ENCODE results near the gene PPM1B.
"Not testable (repeated sequence)": the region's sequence is repeated elsewhere in the genome, so short reads cannot be mapped to it uniquely, and the experiment has no call there.

Gene PPM1B

GRCh38 chr2:44168681-44169154, at the start of gene PPM1B:
PPM1B (plus strand) TSS chr2:44168875; CDS start chr2:44201200, 32,325 bp downstream.
- Histone ChIP-seq H3K4me1 (ENCODE audit: insufficient read depth, low read length) (no peaks in the 10 kb centered on the region; the same call in 1 of the 2 replicates), H3K9ac (ENCODE audit: low read depth, low read length) (peak within 1 kb of the TSS; percentile 89), H3K9me3 (ENCODE audit: control insufficient read depth, insufficient read depth, low read length) (peaks cover 5% of the 10 kb centered on the region; the same call in 1 of the 2 replicates), H3K36me3 (ENCODE audit: insufficient read depth, low read length) (no peaks in the 10 kb centered on the region)

DNA sequence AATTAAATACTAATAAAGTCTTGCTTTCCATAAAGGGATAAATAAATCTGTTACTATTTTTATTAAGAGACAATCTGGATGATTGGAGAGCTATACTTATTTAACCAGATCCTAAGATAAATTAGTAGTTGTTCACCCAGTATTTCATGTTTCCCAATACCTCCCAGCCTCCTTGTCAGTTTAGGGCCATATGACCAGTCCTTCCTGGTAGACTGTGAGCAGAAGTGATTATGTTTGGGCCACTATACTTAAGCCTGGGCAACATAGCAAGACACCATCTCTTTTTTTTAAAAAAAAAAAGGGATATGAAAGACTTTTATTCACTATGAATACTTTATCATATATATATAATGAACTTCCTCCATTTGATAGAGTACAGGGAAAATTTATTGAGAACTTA, 48.8 kb upstream of the PPM1B start:
- H3K36me3 ChIP-seq (ENCODE audit: insufficient read depth, low read length), result no peaks in the 10 kb centered on the region
- H3K9me3 ChIP-seq (ENCODE audit: control insufficient read depth, insufficient read depth, low read length), result no peaks in the 10 kb centered on the region
- H3K4me1 ChIP-seq (ENCODE audit: insufficient read depth, low read length), result no peaks in the 10 kb centered on the region; the same call in 1 of the 2 replicates
- H3K9ac ChIP-seq (ENCODE audit: low read depth, low read length), result no peak overlapping the region

DNA sequence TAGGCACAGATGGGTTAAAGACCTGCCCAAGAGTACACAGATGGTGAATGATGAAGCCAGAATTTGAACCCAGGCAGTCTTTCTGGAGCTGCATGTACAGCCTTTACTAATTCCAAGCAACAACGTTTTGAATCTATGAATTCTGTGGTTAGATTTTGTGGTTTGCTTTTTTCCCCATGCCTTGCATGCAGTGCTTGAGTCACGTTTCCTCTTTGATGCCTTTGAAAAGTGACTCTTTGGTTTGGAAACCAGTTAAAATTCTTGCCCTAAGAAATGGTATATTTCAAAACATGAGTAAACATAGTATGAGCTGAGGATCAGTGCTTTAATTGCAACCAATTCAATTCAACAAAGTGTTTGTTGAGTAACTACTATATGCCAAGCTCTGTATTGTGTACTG, 48.2 kb upstream of the PPM1B start:
- Histone ChIP-seq H3K9me3 (ENCODE audit: control insufficient read depth, insufficient read depth, low read length) (no peaks in the 10 kb centered on the region), H3K36me3 (ENCODE audit: insufficient read depth, low read length) (no peaks in the 10 kb centered on the region), H3K9ac (ENCODE audit: low read depth, low read length) (no peak overlapping the region), H3K4me1 (ENCODE audit: insufficient read depth, low read length) (peaks cover 1% of the 10 kb centered on the region)

DNA sequence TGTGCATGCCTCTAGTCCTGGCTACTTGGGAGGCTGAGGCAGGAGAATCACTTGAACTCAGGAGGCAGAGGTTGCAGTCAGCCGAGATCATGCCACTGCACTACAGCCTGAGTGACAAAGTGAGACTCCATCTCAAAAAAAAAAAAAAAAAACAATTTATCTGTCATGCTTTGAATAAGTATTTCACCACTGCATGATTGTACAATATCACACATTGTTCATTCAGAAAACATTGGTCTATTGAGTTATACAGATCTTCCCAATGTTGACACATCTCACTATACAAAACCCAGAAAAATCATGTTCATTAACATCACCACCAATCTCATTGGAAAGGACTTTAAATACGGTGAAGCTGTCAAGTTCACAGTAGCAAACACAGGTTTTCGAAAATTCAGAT, 46.8 kb upstream of the PPM1B start:
- H3K36me3 ChIP-seq (ENCODE audit: insufficient read depth, low read length), result no peaks in the 10 kb centered on the region
- H3K9ac ChIP-seq (ENCODE audit: low read depth, low read length), result no peak overlapping the region
- H3K9me3 ChIP-seq (ENCODE audit: control insufficient read depth, insufficient read depth, low read length), result no peaks in the 10 kb centered on the region
- peaks cover 13% of the 10 kb centered on the region for H3K4me1 ChIP-seq (ENCODE audit: insufficient read depth, low read length)

DNA sequence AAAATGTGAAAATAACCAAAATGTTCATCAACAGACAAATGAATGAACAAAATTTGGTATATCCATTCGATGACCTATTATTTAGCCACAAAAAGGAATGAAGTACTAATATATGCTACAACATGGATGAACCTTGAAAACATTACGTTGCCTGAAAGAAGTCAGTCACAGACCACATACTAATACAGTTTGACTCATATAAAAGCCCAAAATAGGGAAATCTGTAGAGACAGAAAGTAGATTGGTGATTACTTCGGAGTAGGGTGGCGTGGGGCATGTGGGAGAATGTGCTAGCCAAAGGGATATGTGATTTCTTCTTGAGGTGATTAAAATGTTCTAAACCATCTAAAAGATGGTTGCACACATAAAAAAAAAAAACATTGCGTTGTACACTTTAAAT, 44.2 kb upstream of the PPM1B start:
- Histone ChIP-seq H3K4me1 (ENCODE audit: insufficient read depth, low read length) (peaks cover 13% of the 10 kb centered on the region), H3K9ac (ENCODE audit: low read depth, low read length) (no peak overlapping the region), H3K9me3 (ENCODE audit: control insufficient read depth, insufficient read depth, low read length) (no peaks in the 10 kb centered on the region)

DNA sequence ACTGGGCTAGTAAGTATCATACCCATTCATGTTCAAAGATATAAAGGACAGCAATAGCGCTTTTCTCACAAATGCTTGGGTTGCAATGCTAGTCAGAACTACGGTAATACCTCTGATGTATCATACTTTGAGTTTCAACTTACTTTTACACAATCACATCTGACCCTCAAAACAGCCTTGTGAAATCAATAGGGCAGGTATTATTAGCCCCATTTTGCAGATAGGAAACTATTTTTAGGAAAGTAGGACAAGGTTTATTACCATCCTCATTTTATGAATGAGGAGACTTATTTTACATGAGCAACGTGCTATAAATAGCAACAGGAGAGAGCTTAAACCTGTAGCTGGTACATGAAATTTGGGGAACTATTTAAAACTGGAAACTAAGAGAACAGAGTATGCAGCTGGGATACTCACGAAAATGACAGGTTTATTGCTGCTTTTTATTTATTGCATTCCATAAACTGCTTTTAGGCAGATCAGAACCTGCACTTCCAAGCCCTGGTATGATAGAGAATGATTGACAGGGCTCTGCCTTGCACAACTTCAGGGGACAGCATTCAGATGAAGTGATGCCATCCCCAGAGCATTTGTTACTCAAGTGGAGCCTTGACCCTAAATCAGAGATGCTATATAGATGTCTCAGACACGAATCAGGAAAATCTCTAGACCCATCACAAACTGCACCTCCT, 42.4 kb upstream of the PPM1B start:
- no peaks in the 10 kb centered on the region for H3K36me3 ChIP-seq (ENCODE audit: insufficient read depth, low read length)
- no peak overlapping the region for H3K9ac ChIP-seq (ENCODE audit: low read depth, low read length)
- H3K9me3 ChIP-seq (ENCODE audit: control insufficient read depth, insufficient read depth, low read length), result no peaks in the 10 kb centered on the region
- H3K4me1 ChIP-seq (ENCODE audit: insufficient read depth, low read length), result peaks cover 20% of the 10 kb centered on the region

More for the DNA sequence above, 44.2 kb upstream of the PPM1B start:
- H3K36me3 ChIP-seq (ENCODE audit: insufficient read depth, low read length), result no peaks in the 10 kb centered on the region

GRCh38 chr2:44130441-44130840, 38.2 kb upstream of the PPM1B start:
- Histone ChIP-seq H3K9me3 (ENCODE audit: control insufficient read depth, insufficient read depth, low read length) (peaks cover 5% of the 10 kb centered on the region; the same call in 1 of the 2 replicates), H3K36me3 (ENCODE audit: insufficient read depth, low read length) (no peaks in the 10 kb centered on the region), H3K9ac (ENCODE audit: low read depth, low read length) (no peak overlapping the region), H3K4me1 (ENCODE audit: insufficient read depth, low read length) (peaks cover 22% of the 10 kb centered on the region)

DNA sequence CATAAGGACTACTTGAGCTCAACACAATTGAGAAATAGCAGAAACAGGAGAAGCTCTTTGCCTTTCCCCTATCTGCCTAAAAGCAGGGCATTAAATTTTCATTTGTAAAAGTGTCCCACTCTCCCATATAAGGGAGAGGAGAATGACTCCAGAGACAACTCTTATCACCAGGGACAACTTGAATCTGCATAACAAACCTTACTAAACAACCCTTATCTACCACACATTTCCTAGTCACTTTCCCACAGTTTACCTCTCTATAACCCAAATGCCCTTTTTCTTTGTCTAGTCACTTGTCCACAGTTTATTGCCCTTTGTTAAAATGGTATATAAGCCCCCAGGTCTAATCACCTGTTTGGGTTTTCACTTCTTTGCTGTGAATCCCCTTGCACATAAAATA, 37.5 kb upstream of the PPM1B start:
- Histone ChIP-seq H3K4me1 (ENCODE audit: insufficient read depth, low read length) (peaks cover 15% of the 10 kb centered on the region), H3K9me3 (ENCODE audit: control insufficient read depth, insufficient read depth, low read length) (peaks cover 5% of the 10 kb centered on the region; the same call in 1 of the 2 replicates), H3K9ac (ENCODE audit: low read depth, low read length) (no peak overlapping the region), H3K36me3 (ENCODE audit: insufficient read depth, low read length) (no peaks in the 10 kb centered on the region)

DNA sequence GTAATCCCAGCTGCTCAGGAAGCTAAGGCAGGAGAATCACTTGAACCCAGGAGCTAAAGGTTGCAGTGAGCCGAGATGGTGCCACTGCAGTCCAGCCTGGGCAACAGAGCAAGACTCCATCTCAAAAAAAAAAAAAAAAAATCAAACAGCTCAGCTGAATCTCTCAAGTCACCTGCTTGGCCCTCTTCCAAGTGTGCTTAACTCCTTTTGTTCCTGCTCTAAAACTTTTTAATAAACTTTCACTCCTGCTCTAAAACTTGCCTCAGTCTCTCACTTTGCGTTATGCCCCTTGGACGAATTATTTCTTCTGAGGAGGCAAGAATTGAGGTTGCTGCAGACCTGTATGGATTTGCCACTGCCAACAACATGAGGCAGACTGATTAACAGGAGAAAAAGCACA, 35.1 kb upstream of the PPM1B start:
- H3K4me1 ChIP-seq (ENCODE audit: insufficient read depth, low read length), result peaks cover 31% of the 10 kb centered on the region
- H3K36me3 ChIP-seq (ENCODE audit: insufficient read depth, low read length); H3K9ac ChIP-seq (ENCODE audit: low read depth, low read length); H3K9me3 ChIP-seq (ENCODE audit: control insufficient read depth, insufficient read depth, low read length): not testable (repeated sequence)

GRCh38 chr2:44134848-44135247, 33.8 kb upstream of the PPM1B start:
- Histone ChIP-seq H3K9me3 (ENCODE audit: control insufficient read depth, insufficient read depth, low read length) (peaks cover 5% of the 10 kb centered on the region; the same call in 1 of the 2 replicates), H3K4me1 (ENCODE audit: insufficient read depth, low read length) (peaks cover 39% of the 10 kb centered on the region), H3K36me3 (ENCODE audit: insufficient read depth, low read length) (no peaks in the 10 kb centered on the region), H3K9ac (ENCODE audit: low read depth, low read length) (peak overlapping the region; percentile 21; the same call in 1 of the 2 replicates)

DNA sequence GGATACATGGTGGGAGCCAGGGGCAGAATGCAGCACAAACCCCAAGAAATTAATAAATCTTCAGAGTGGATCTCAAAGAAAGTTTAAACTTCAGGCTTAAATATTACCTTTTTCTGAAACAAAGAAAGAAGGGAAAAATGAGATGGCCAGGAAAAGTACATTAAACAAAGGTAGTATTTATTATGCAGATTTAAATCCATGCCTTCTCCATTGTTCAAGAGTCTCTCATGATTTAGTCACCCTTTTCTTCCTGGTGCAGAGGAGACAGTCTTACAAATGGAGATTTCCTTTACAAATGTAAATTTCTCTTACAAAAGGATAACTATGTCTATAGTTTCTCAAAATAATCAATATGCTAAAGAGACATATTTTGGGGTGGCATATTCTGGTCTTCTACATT, 33.4 kb upstream of the PPM1B start:
- peak overlapping the region; percentile 21; the same call in 1 of the 2 replicates for H3K9ac ChIP-seq (ENCODE audit: low read depth, low read length)
- no peaks in the 10 kb centered on the region for H3K36me3 ChIP-seq (ENCODE audit: insufficient read depth, low read length)
- peaks cover 5% of the 10 kb centered on the region; the same call in 1 of the 2 replicates for H3K9me3 ChIP-seq (ENCODE audit: control insufficient read depth, insufficient read depth, low read length)
- H3K4me1 ChIP-seq (ENCODE audit: insufficient read depth, low read length), result peaks cover 41% of the 10 kb centered on the region

GRCh38 chr2:44135771-44136170, 32.9 kb upstream of the PPM1B start:
- Histone ChIP-seq H3K9me3 (ENCODE audit: control insufficient read depth, insufficient read depth, low read length) (peaks cover 5% of the 10 kb centered on the region; the same call in 1 of the 2 replicates), H3K9ac (ENCODE audit: low read depth, low read length) (peak overlapping the region; percentile 39; the same call in 1 of the 2 replicates), H3K36me3 (ENCODE audit: insufficient read depth, low read length) (no peaks in the 10 kb centered on the region), H3K4me1 (ENCODE audit: insufficient read depth, low read length) (peaks cover 37% of the 10 kb centered on the region)

DNA sequence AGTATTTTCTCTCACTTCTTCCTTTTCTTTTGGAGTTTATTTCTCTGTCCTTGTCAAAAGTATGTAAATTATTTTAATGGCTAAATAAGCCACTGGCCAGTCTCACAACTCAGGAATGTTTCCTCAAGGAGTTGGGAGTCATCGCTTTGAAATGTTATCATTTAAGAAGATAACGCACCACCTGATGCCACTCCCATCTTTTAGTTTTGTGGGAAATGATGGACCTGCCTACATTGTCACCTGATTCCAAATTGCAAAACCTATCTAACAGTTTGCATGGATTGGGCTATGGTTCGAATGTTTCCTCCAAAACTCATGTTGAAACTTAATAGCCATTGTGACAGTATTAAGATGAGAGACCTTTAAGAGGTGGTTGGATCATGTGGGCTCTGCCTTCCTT, 32.4 kb upstream of the PPM1B start:
- Histone ChIP-seq H3K9ac (ENCODE audit: low read depth, low read length) (peak overlapping the region; percentile 39), H3K9me3 (ENCODE audit: control insufficient read depth, insufficient read depth, low read length) (peaks cover 5% of the 10 kb centered on the region; the same call in 1 of the 2 replicates), H3K4me1 (ENCODE audit: insufficient read depth, low read length) (peaks cover 34% of the 10 kb centered on the region), H3K36me3 (ENCODE audit: insufficient read depth, low read length) (no peaks in the 10 kb centered on the region)

GRCh38 chr2:44137048-44137447, 31.6 kb upstream of the PPM1B start:
- Histone ChIP-seq H3K4me1 (ENCODE audit: insufficient read depth, low read length) (peaks cover 34% of the 10 kb centered on the region), H3K9ac (ENCODE audit: low read depth, low read length) (peak overlapping the region; percentile 7; the same call in 1 of the 2 replicates), H3K9me3 (ENCODE audit: control insufficient read depth, insufficient read depth, low read length) (peaks cover 6% of the 10 kb centered on the region; the same call in 1 of the 2 replicates), H3K36me3 (ENCODE audit: insufficient read depth, low read length) (no peaks in the 10 kb centered on the region)

All from ES-I3 (cell line).